Psoas muscle (tissue), 8 donors: Measurements from ENCODE around the gene DDX5. TPM values are rescaled to one million over a fixed set of nuclear protein-coding genes. Genes with fewer than 3 reads are reported as not detected.
A peak's percentile ranks its signal among the peaks of the same experiment; 100 is the strongest.

Source experiments
- ATAC-seq, 4 donors: fragments of 200-7000 bp; cut with Tn5 transposase; one replicate each; pipeline ENCODE4 v1.9.1; 2020; ENCODE audit warnings: moderate library complexity in 3 of 4, mild to moderate bottlenecking in 2 of 4
- DNase-seq, 2 donors: peaks; one replicate each; pipeline ENCODE4 v3.0.0-alpha.2; 2020
- H3K27ac ChIP-seq: fragments of 200-600 bp; one replicate; pipeline ENCODE4 v1.8.0; 2022
- H3K27me3 ChIP-seq, 3 donors: fragments of 200-600 bp in 1 of 3; one replicate each; pipeline versions ENCODE4 v1.6.1 to v1.8.0; 2013 to 2022; ENCODE audit warnings: low read length in 2 of 3, mild to moderate bottlenecking in 2 of 3, moderate library complexity in 1 of 3; ENCODE audit not compliant: insufficient read depth in 3 of 3
- H3K36me3 ChIP-seq, 2 donors: fragments of 200-600 bp in 1 of 2; one replicate each; pipeline versions ENCODE4 v1.6.1 to v1.8.0; 2013 to 2022; ENCODE audit warnings: low read depth in 1 of 2, mild to moderate bottlenecking in 1 of 2, moderate library complexity in 1 of 2; ENCODE audit not compliant: insufficient read depth in 1 of 2
- H3K4me1 ChIP-seq: fragments of 200-600 bp; one replicate; pipeline ENCODE4 v1.8.0; 2022
- H3K4me3 ChIP-seq: fragments of 200-600 bp; one replicate; pipeline ENCODE4 v1.8.0; 2022; ENCODE audit warnings: mild to moderate bottlenecking
- H3K9me3 ChIP-seq: fragments of 200-600 bp; one replicate; pipeline ENCODE4 v1.8.0; 2022
- WGBS, 3 donors: extraction: QIAGEN DNeasy Blood & Tissue Kit; methylation state at CpG; one replicate each; pipeline versions ENCODE4 v1.1.6 to v1.1.7; 2013; 5-methylcytosine and 5-hydroxymethylcytosine counted together
- intact Hi-C, 2 donors: fragments of 100-400 bp; cut with DNase I; formaldehyde crosslinking; loops; one replicate each; pipeline versions ENCODE4 v1.11.0 to v1.14.2; 2022
- polyA plus RNA-seq, 3 donors: library from polyadenylated mRNA; stranded (reverse); fragments of 200-250 nt; gene quantifications; one replicate each; pipeline ENCODE4 v1.2.3, GENCODE V29; 2013
- total RNA-seq, 4 donors: library from RNA; stranded (reverse); fragmentation: NEBNext Ultra II Directional in 2 of 4; extraction: Animal tissue kit (Norgen Biotek cat#: 25700) in 2 of 4; gene quantifications; one replicate each; pipeline versions ENCODE4 v1.2.1 to v1.2.4, GENCODE V29; 2021 to 2023
- TF ChIP-seq, protein P1 (sequence below): fragments of 200-600 bp; IDR thresholded peaks from one replicate; pipeline ENCODE4 v1.8.0; 2022; ENCODE audit warnings: antibody characterized with exemption
- donor health status: healthy with polysubstance abuse.
- donor health status: DM: no; HTN: no; CAD: no; lungs with moderate emphysema.
- donor health status: Bipolar disorder and iron deficiency.
- donor health status: healthy.
- donor health status: DM: yes; HTN: yes; CAD: no.
- donor health status: DM: no; HTN: no; CAD: no.
- donor health status: DM: no; HTN: no; CAD: no.
- donor health status: DM: yes; HTN: yes; CAD: no.

Gene DDX5
- total and polyA plus RNA-seq, 7 donors = 122 to 497 (median 272) TPM

DNA sequence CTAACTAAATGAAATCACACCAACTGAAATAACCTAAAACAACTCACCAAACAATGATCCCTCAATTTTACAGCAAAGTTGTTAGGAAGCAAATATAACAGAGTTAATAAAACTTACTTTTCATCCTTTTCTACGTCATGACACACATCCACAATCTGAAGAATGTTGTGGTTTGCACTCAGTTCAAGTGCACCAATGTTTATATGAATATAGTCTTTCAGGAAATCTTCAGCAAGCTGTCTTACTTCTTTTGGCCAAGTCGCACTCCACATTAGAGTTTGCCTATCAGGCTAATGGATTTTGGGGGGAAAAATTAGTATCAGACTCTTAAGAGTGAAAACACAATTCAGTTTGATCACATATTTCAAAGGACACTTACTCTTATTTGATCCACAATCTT lies 3.3 kb downstream of the DDX5 start:
- peaks cover 38% of the 10 kb centered on the region for H3K4me1 ChIP-seq
- H3K9me3 ChIP-seq = no peaks in the 10 kb centered on the region
- H3K27me3 ChIP-seq = no peaks in the 10 kb centered on the region
- ATAC-seq = no peak
- peaks cover 36 to 72% of the 10 kb centered on the region in 2 donors for H3K36me3 ChIP-seq
- H3K27ac ChIP-seq = peak overlapping the region; percentile 28
- 80 to 86% (median 82%) methylated on average over 2 of the region's 2 CpGs for WGBS, 3 donors
- H3K4me3 ChIP-seq = peak overlapping the region; percentile 97
- intact Hi-C loops = no loop called here
- TF ChIP-seq, protein P1, sequence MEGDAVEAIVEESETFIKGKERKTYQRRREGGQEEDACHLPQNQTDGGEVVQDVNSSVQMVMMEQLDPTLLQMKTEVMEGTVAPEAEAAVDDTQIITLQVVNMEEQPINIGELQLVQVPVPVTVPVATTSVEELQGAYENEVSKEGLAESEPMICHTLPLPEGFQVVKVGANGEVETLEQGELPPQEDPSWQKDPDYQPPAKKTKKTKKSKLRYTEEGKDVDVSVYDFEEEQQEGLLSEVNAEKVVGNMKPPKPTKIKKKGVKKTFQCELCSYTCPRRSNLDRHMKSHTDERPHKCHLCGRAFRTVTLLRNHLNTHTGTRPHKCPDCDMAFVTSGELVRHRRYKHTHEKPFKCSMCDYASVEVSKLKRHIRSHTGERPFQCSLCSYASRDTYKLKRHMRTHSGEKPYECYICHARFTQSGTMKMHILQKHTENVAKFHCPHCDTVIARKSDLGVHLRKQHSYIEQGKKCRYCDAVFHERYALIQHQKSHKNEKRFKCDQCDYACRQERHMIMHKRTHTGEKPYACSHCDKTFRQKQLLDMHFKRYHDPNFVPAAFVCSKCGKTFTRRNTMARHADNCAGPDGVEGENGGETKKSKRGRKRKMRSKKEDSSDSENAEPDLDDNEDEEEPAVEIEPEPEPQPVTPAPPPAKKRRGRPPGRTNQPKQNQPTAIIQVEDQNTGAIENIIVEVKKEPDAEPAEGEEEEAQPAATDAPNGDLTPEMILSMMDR = no peak
- DNase-seq = no peak

DNA sequence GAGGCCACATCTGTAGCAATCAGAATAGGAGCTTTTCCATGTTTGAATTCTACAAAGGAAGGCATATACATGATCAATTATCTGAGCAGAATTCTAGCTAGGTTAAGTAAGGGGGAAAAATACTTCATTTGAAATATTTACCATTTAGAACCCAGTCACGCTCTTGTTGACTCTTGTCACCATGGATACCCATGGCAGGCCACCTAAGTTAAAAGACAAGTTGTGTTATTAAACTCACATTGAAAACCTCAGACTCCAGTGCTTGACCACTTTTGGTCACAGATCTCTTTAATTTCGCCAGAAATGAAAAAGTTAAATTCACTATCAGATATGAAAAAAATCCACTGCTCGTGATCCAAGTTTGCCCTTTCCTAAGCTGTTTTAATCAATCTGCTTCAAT lies 4.1 kb downstream of the DDX5 start:
- DNase-seq = no peak
- Histone ChIP-seq H3K27ac (no peak overlapping the region), H3K36me3 (peaks cover 36 to 76% of the 10 kb centered on the region in 2 donors), H3K4me3 (peak overlapping the region; percentile 1), H3K9me3 (no peaks in the 10 kb centered on the region), H3K27me3 (no peaks in the 10 kb centered on the region), H3K4me1 (peaks cover 40% of the 10 kb centered on the region)
- TF ChIP-seq, protein P1 = no peak
- intact Hi-C loops = no loop called here
- 80 to 81% (median 80%) methylated on average over 3 of the region's 3 CpGs for WGBS, 3 donors
- no peak for ATAC-seq

DNA sequence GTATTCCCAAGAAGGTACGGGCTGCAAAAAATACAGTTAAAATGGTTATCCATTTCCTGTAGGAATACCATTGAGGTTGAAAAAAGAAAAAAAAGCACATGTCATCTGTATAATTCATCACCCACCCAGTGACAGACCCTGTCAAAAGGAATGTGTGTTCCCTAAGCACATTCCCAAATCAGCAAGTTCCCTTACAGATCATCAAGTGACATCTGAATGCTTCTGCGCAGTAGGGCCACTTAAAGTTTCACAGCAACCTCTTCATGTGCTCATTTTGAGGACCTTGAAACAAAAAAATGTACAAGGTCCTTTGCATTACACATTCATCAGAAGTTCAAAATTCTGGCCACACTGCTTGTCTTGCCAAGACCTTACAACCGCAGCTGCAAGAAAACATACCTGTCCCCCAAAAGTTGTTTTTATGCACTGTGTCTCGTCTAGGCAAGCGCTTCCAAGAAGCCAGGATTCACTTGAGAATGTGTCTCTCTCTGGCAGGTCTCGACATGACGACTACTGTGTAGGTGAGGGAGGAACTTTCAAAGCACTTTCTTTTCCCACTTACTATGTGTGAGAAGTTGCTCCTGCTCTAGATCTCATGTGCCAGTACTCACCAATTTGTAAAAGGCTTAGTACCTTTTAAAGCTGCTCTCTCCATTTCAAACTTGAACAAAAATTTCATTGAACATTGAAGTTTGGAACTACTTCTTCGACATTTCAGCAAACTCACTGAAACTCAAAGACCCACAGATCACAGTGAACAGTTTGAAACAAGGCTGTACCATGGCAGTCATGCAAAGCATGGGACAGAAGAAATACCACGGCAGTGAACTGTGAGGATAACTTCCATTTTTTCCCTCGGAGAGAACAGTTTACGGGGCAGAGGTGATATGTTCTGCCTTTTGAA lies 5.0 kb downstream of the DDX5 start:
- Histone ChIP-seq H3K27ac (no peak overlapping the region), H3K4me1 (peaks cover 41% of the 10 kb centered on the region), H3K27me3 (no peaks in the 10 kb centered on the region), H3K36me3 (peaks cover 36 to 76% of the 10 kb centered on the region in 2 donors), H3K9me3 (no peaks in the 10 kb centered on the region), H3K4me3 (no peak overlapping the region)
- DNase-seq = no peak
- intact Hi-C loops = no loop called here
- no peak for ATAC-seq
- TF ChIP-seq, protein P1 = no peak
- 79 to 84% (median 81%) methylated on average over 11 of the region's 11 CpGs for WGBS, 3 donors

DNA sequence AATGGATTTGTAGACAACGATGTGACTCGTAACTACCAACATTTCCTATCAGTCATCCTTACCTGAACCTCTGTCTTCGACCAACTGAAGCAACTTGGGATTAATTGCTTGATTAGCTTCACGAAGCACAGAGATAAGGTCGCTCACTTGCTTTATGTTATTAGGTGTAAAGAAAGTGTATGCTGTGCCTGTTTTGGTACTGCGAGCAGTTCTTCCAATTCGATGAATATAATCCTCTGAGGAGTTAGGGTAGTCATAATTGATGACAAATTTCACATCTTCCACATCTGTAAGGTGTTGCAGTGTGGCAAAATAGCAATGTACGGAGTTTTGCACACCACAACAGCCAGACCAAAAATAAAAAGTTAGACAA lies 5.6 kb downstream of the DDX5 start:
- H3K4me1 ChIP-seq = peaks cover 47% of the 10 kb centered on the region
- no peak overlapping the region for H3K4me3 ChIP-seq
- no peaks in the 10 kb centered on the region for H3K27me3 ChIP-seq
- no peak for DNase-seq
- intact Hi-C loops = no loop called here
- no peak for ATAC-seq
- H3K9me3 ChIP-seq = no peaks in the 10 kb centered on the region
- H3K36me3 ChIP-seq = peaks cover 36 to 76% of the 10 kb centered on the region in 2 donors
- TF ChIP-seq, protein P1 = no peak
- 86 to 89% (median 87%) methylated on average over 8 of the region's 8 CpGs for WGBS, 3 donors
- H3K27ac ChIP-seq = no peak overlapping the region
